ENCODE data around the gene CEACAM3.
"Not testable (repeated sequence)": the region's sequence is repeated elsewhere in the genome, so short reads cannot be mapped to it uniquely, and the experiment has no call there.

Gene CEACAM3

DNA sequence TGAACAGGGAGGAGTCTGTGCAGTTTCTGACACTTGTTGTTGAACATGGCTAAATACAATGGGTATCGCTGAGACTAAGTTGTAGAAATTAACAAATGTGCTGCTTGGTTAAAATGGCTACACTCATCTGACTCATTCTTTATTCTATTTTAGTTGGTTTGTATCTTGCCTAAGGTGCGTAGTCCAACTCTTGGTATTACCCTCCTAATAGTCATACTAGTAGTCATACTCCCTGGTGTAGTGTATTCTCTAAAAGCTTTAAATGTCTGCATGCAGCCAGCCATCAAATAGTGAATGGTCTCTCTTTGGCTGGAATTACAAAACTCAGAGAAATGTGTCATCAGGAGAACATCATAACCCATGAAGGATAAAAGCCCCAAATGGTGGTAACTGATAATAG is 25.0 kb upstream of the CEACAM3 start:
- Histone ChIP-seq H3K36me3 (ENCODE audit: control insufficient read depth in 1 of 2, insufficient read depth in 2 of 2, low read length in 2 of 2) (no peaks in the 10 kb centered on the region), H3K27ac (ENCODE audit: low read length) (no peak overlapping the region), H3K27me3 (ENCODE audit: low read depth, low read length) (no peaks in the 10 kb centered on the region), H3K4me1 (ENCODE audit: control insufficient read depth in 1 of 2, insufficient read depth in 2 of 2, low read length in 2 of 2) (no peaks in the 10 kb centered on the region), H3K4me3 (ENCODE audit: low read depth in 1 of 2, low read length in 2 of 2) (no peak overlapping the region), H3K9me3 (ENCODE audit: control insufficient read depth in 1 of 2, low read length in 2 of 2) (no peaks in the 10 kb centered on the region)

DNA sequence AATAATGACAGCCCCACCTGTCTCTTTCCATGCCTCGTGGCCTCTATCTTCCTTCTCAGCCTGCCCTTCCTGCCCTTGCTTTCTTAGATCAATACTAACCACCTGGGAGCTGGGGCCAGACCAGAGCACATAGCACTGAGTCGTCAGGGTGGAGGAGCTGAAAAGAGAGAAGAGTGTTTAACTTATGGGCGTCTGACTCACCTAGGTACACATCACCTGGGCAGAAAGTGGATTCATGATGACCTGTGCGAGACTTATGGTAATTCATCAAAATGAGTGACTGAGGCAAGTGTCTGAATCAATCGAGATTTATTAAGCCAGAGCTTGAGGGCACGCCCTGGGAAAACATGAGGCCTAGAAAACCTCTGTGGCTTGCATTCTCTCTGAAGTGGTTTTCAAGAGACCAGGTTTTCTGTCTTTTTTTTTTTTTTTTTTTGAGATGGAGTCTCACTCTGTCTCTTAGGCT is 21.8 kb upstream of the CEACAM3 start:
- Histone ChIP-seq H3K27me3 (ENCODE audit: low read depth, low read length) (no peaks in the 10 kb centered on the region), H3K4me1 (ENCODE audit: control insufficient read depth in 1 of 2, insufficient read depth in 2 of 2, low read length in 2 of 2) (no peaks in the 10 kb centered on the region), H3K36me3 (ENCODE audit: control insufficient read depth in 1 of 2, insufficient read depth in 2 of 2, low read length in 2 of 2) (no peaks in the 10 kb centered on the region), H3K4me3 (ENCODE audit: low read depth in 1 of 2, low read length in 2 of 2) (no peak overlapping the region), H3K9me3 (ENCODE audit: control insufficient read depth in 1 of 2, low read length in 2 of 2) (no peaks in the 10 kb centered on the region), H3K27ac (ENCODE audit: low read length) (no peak overlapping the region)

GRCh38 chr19:41776700-41777099 is 19.7 kb upstream of the CEACAM3 start:
- H3K27me3 ChIP-seq (ENCODE audit: low read depth, low read length): no peaks in the 10 kb centered on the region
- no peaks in the 10 kb centered on the region for H3K9me3 ChIP-seq (ENCODE audit: control insufficient read depth in 1 of 2, low read length in 2 of 2)
- no peak overlapping the region for H3K27ac ChIP-seq (ENCODE audit: low read length)
- H3K36me3 ChIP-seq (ENCODE audit: control insufficient read depth in 1 of 2, insufficient read depth in 2 of 2, low read length in 2 of 2): no peaks in the 10 kb centered on the region
- H3K4me3 ChIP-seq (ENCODE audit: low read depth in 1 of 2, low read length in 2 of 2): no peak overlapping the region
- H3K4me1 ChIP-seq (ENCODE audit: control insufficient read depth in 1 of 2, insufficient read depth in 2 of 2, low read length in 2 of 2): no peaks in the 10 kb centered on the region

- Histone ChIP-seq H3K27me3 (ENCODE audit: low read depth, low read length) (peaks cover 4% of the 10 kb centered on the region), H3K4me1 (ENCODE audit: control insufficient read depth in 1 of 2, insufficient read depth in 2 of 2, low read length in 2 of 2) (no peaks in the 10 kb centered on the region), H3K36me3 (ENCODE audit: control insufficient read depth in 1 of 2, insufficient read depth in 2 of 2, low read length in 2 of 2) (no peaks in the 10 kb centered on the region), H3K9me3 (ENCODE audit: control insufficient read depth in 1 of 2, low read length in 2 of 2) (no peaks in the 10 kb centered on the region), H3K27ac (ENCODE audit: low read length) (no peak overlapping the region), H3K4me3 (ENCODE audit: low read depth in 1 of 2, low read length in 2 of 2) (no peak overlapping the region)
Observed at GRCh38 chr19:41783612-41784011, 12.8 kb upstream of the CEACAM3 start.

DNA sequence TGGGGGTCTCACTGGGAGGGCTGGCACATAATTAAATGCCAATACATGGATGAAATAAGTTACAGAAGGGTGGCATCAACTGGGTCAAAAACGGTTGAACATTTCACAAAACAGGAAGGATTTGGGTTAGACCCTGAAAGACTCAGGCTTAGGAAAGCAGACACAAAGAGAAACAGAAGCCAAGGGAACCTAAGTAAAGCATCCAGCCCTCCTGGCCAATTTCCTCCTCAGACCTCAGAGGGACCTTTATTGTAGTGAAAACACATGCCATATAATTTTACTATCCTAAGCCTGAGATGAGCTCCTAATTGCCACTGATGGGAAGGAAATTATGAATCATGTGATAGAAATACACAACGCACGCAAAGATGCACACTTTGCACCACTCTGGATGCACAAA is 12.1 kb upstream of the CEACAM3 start:
- H3K9me3 ChIP-seq (ENCODE audit: control insufficient read depth in 1 of 2, low read length in 2 of 2): no peaks in the 10 kb centered on the region
- H3K36me3 ChIP-seq (ENCODE audit: control insufficient read depth in 1 of 2, insufficient read depth in 2 of 2, low read length in 2 of 2): no peaks in the 10 kb centered on the region
- H3K27ac ChIP-seq (ENCODE audit: low read length): no peak overlapping the region
- no peak overlapping the region for H3K4me3 ChIP-seq (ENCODE audit: low read depth in 1 of 2, low read length in 2 of 2)
- no peaks in the 10 kb centered on the region for H3K4me1 ChIP-seq (ENCODE audit: control insufficient read depth in 1 of 2, insufficient read depth in 2 of 2, low read length in 2 of 2)
- peaks cover 4% of the 10 kb centered on the region for H3K27me3 ChIP-seq (ENCODE audit: low read depth, low read length)

DNA sequence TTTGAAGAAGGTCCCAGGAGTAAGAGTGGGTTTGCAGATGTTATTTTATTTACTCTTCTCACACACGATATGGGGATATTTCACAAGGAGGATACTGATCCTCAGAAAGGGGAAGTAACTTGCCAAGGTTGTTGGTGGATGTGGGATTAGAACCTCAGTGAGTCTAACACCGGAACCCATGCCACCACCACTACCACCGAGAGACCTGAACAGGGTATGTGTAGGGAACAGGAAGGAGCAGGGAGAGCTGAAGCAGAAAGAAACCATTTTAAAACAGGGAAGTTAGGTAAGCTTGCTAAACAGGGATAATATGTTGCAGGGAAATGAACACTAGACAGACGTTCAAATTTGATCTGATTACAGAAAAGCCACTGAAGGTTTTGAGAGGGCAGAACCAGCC is 11.6 kb upstream of the CEACAM3 start:
- no peak overlapping the region for H3K4me3 ChIP-seq (ENCODE audit: low read depth in 1 of 2, low read length in 2 of 2)
- no peaks in the 10 kb centered on the region for H3K9me3 ChIP-seq (ENCODE audit: control insufficient read depth in 1 of 2, low read length in 2 of 2)
- no peaks in the 10 kb centered on the region for H3K36me3 ChIP-seq (ENCODE audit: control insufficient read depth in 1 of 2, insufficient read depth in 2 of 2, low read length in 2 of 2)
- no peak overlapping the region for H3K27ac ChIP-seq (ENCODE audit: low read length)
- H3K4me1 ChIP-seq (ENCODE audit: control insufficient read depth in 1 of 2, insufficient read depth in 2 of 2, low read length in 2 of 2): no peaks in the 10 kb centered on the region
- peaks cover 4% of the 10 kb centered on the region for H3K27me3 ChIP-seq (ENCODE audit: low read depth, low read length)

- Histone ChIP-seq H3K4me1 (ENCODE audit: control insufficient read depth in 1 of 2, insufficient read depth in 2 of 2, low read length in 2 of 2) (no peaks in the 10 kb centered on the region), H3K4me3 (ENCODE audit: low read depth in 1 of 2, low read length in 2 of 2) (no peak overlapping the region), H3K27ac (ENCODE audit: low read length) (no peak overlapping the region), H3K36me3 (ENCODE audit: control insufficient read depth in 1 of 2, insufficient read depth in 2 of 2, low read length in 2 of 2) (no peaks in the 10 kb centered on the region), H3K27me3 (ENCODE audit: low read depth, low read length) (peaks cover 4% of the 10 kb centered on the region), H3K9me3 (ENCODE audit: control insufficient read depth in 1 of 2, low read length in 2 of 2) (no peaks in the 10 kb centered on the region)
Observed at GRCh38 chr19:41785653-41786052, 10.7 kb upstream of the CEACAM3 start.

- no peaks in the 10 kb centered on the region for H3K4me1 ChIP-seq (ENCODE audit: control insufficient read depth in 1 of 2, insufficient read depth in 2 of 2, low read length in 2 of 2)
- H3K36me3 ChIP-seq (ENCODE audit: control insufficient read depth in 1 of 2, insufficient read depth in 2 of 2, low read length in 2 of 2): no peaks in the 10 kb centered on the region
- H3K27ac ChIP-seq (ENCODE audit: low read length): no peak overlapping the region
- H3K9me3 ChIP-seq (ENCODE audit: control insufficient read depth in 1 of 2, low read length in 2 of 2): no peaks in the 10 kb centered on the region
- H3K4me3 ChIP-seq (ENCODE audit: low read depth in 1 of 2, low read length in 2 of 2): no peak overlapping the region
- peaks cover 6% of the 10 kb centered on the region for H3K27me3 ChIP-seq (ENCODE audit: low read depth, low read length)
Observed at GRCh38 chr19:41787055-41787454, 9.3 kb upstream of the CEACAM3 start.

GRCh38 chr19:41788518-41788917 is 7.9 kb upstream of the CEACAM3 start:
- not testable (repeated sequence) for H3K4me3 ChIP-seq (ENCODE audit: low read depth in 1 of 2, low read length in 2 of 2); H3K27ac ChIP-seq (ENCODE audit: low read length); H3K36me3 ChIP-seq (ENCODE audit: control insufficient read depth in 1 of 2, insufficient read depth in 2 of 2, low read length in 2 of 2); H3K4me1 ChIP-seq (ENCODE audit: control insufficient read depth in 1 of 2, insufficient read depth in 2 of 2, low read length in 2 of 2); H3K9me3 ChIP-seq (ENCODE audit: control insufficient read depth in 1 of 2, low read length in 2 of 2)
- H3K27me3 ChIP-seq (ENCODE audit: low read depth, low read length): peaks cover 14% of the 10 kb centered on the region

- H3K27me3 ChIP-seq (ENCODE audit: low read depth, low read length): peaks cover 12% of the 10 kb centered on the region
- not testable (repeated sequence) for H3K27ac ChIP-seq (ENCODE audit: low read length); H3K9me3 ChIP-seq (ENCODE audit: control insufficient read depth in 1 of 2, low read length in 2 of 2); H3K4me1 ChIP-seq (ENCODE audit: control insufficient read depth in 1 of 2, insufficient read depth in 2 of 2, low read length in 2 of 2); H3K4me3 ChIP-seq (ENCODE audit: low read depth in 1 of 2, low read length in 2 of 2); H3K36me3 ChIP-seq (ENCODE audit: control insufficient read depth in 1 of 2, insufficient read depth in 2 of 2, low read length in 2 of 2)
Observed at GRCh38 chr19:41789053-41789452, 7.3 kb upstream of the CEACAM3 start.

DNA sequence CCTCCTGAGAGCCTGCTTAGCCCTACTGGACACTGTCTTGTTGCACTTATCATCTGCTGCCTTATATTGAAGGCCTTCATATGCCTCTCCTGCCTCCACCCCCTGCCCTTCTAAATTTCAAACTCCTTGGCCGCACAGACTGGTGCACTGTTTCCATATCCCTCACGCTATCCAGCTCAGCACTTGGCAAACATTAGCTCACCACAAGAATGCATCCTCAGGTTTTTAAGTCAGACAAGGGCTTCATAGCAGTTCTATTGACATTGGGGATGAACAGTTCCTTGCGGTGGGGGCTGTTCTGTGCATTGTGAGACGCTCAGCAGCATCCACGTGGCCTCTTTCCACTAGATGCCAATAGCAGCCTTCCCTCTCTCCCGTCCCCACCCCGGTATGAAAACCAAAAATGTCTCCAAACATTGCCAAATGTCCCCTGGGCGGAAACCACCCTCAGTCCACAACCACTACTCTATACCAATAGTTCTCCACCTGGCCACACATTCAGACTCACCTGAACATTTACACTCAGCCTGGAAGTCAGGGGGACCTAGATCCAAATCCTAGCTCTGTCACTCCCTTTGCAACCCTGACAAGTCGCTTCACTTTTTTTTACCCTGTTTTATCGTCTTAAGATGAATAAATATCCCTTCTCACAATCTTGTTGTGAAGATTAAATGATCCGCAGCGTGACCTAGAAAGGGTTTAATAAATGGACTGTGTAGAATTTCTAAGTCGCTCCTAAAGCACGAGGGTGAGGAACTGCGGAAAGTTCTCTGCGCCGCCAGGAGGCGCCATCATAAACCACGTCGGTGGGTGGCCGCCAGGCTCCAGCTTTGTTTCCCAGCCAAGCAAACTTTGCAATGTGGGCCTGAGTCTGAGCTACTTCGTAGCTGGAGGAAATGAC is 3.6 kb upstream of the CEACAM3 start:
- Histone ChIP-seq H3K4me1 (ENCODE audit: control insufficient read depth in 1 of 2, insufficient read depth in 2 of 2, low read length in 2 of 2) (no peaks in the 10 kb centered on the region), H3K4me3 (ENCODE audit: low read depth in 1 of 2, low read length in 2 of 2) (no peak overlapping the region), H3K27ac (ENCODE audit: low read length) (no peak overlapping the region), H3K9me3 (ENCODE audit: control insufficient read depth in 1 of 2, low read length in 2 of 2) (no peaks in the 10 kb centered on the region), H3K27me3 (ENCODE audit: low read depth, low read length) (peaks cover 12% of the 10 kb centered on the region), H3K36me3 (ENCODE audit: control insufficient read depth in 1 of 2, insufficient read depth in 2 of 2, low read length in 2 of 2) (no peaks in the 10 kb centered on the region)

DNA sequence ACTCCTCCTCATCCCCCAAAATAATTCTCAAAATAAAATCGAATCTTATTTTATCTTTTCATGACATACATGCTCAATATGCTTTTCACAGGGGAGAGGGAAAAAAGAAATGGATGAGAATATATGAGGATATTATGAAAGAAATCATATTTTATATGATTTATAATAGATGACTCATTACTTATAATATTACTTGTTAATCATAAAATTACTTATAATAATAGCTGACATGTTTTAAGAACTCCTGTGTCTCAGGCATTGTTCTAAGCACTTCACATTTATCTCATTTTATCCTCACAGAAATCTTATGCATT is 3.0 kb upstream of the CEACAM3 start:
- Histone ChIP-seq H3K4me1 (ENCODE audit: control insufficient read depth in 1 of 2, insufficient read depth in 2 of 2, low read length in 2 of 2) (no peaks in the 10 kb centered on the region), H3K36me3 (ENCODE audit: control insufficient read depth in 1 of 2, insufficient read depth in 2 of 2, low read length in 2 of 2) (no peaks in the 10 kb centered on the region), H3K27me3 (ENCODE audit: low read depth, low read length) (peaks cover 12% of the 10 kb centered on the region), H3K27ac (ENCODE audit: low read length) (no peak overlapping the region), H3K4me3 (ENCODE audit: low read depth in 1 of 2, low read length in 2 of 2) (no peak overlapping the region), H3K9me3 (ENCODE audit: control insufficient read depth in 1 of 2, low read length in 2 of 2) (no peaks in the 10 kb centered on the region)

Data from muscle layer of duodenum (tissue), 2 donors.